Measurements from ENCODE around the gene ZNF699. TPM values are rescaled to one million over a fixed set of nuclear protein-coding genes. Genes with fewer than 3 reads are reported as not detected.

The ZNF699 gene
- total RNA-seq, 1 experiment from 2014 or later = 0.77 TPM

DNA sequence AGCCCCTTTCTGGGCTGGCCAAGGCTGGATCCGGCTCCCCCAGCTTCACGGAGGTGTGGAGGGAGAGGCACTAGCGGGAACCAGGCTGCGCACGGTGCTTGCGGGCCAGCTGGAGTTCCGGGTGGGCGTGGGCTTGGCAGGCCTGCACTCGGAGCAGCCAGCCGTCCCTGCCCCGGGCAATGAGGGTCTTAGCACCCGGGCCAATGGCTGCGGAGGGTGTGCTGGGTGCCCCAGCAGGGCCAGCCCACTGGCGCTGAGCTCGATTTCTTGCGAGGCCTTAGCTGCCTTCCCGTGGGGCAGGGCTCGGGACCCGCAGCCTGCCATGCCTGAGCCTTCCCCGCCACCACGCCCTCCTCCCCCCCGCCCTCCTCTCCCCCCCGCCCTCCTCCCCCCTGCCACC is 11.7 kb upstream of the ZNF699 start:
- H3K27ac Mint-ChIP-seq (ENCODE audit: unreplicated experiment) = no peak overlapping the region
- CTCF ChIA-PET = no interaction called here
- POLR2A ChIA-PET = no interaction called here
- Histone ChIP-seq H3K4me3 (ENCODE audit: low read depth, low read length) (no peak overlapping the region), H3K4me1 (0 out of 2 replicates have a peak, but pooled peaks cover 3% of the 10 kb centered on the region), H3K9me3 (peaks cover 19% of the 10 kb centered on the region), H3K27me3 (replicated peaks; ENCODE audit: control insufficient read depth, insufficient read depth, low read length) (no peaks in the 10 kb centered on the region), H3K36me3 (ENCODE audit: control insufficient read depth, insufficient read depth, low read length) (no peaks in the 10 kb centered on the region)
- no peak for DNase-seq
- H3K4me1 Mint-ChIP-seq (ENCODE audit: low read depth, unreplicated experiment) = no peaks in the 10 kb centered on the region
- no TSS peak for BruUV-seq (replicated peaks)
- H3K4me3 Mint-ChIP-seq (ENCODE audit: unreplicated experiment) = no peak overlapping the region
- intact Hi-C loops (cut with micrococcal nuclease; ENCODE audit: unreplicated experiment) = loop anchor here (5.0 kb wide), 1 partner anchor 471 kb away; no protein-coding TSS in a partner anchor
- H3K27me3 Mint-ChIP-seq (ENCODE audit: insufficient read depth, unreplicated experiment) = no peaks in the 10 kb centered on the region
- H3K9me3 Mint-ChIP-seq (ENCODE audit: unreplicated experiment) = peaks cover 10% of the 10 kb centered on the region
- H3K36me3 Mint-ChIP-seq (ENCODE audit: insufficient read depth, unreplicated experiment) = peaks cover 25% of the 10 kb centered on the region
- TF ChIP-seq, protein P1, sequence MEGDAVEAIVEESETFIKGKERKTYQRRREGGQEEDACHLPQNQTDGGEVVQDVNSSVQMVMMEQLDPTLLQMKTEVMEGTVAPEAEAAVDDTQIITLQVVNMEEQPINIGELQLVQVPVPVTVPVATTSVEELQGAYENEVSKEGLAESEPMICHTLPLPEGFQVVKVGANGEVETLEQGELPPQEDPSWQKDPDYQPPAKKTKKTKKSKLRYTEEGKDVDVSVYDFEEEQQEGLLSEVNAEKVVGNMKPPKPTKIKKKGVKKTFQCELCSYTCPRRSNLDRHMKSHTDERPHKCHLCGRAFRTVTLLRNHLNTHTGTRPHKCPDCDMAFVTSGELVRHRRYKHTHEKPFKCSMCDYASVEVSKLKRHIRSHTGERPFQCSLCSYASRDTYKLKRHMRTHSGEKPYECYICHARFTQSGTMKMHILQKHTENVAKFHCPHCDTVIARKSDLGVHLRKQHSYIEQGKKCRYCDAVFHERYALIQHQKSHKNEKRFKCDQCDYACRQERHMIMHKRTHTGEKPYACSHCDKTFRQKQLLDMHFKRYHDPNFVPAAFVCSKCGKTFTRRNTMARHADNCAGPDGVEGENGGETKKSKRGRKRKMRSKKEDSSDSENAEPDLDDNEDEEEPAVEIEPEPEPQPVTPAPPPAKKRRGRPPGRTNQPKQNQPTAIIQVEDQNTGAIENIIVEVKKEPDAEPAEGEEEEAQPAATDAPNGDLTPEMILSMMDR (IDR thresholded peaks at IDR 0.05; ENCODE audit: insufficient read depth in 1 of 2, low read depth in 1 of 2, low read length in 1 of 2, severe bottlenecking in 1 of 2, unreplicated experiment in 1 of 2) = no peak

- no peaks in the 10 kb centered on the region for H3K36me3 ChIP-seq (ENCODE audit: control insufficient read depth, insufficient read depth, low read length)
- peaks cover 16% of the 10 kb centered on the region for H3K36me3 Mint-ChIP-seq (ENCODE audit: insufficient read depth, unreplicated experiment)
- peaks cover 10% of the 10 kb centered on the region; the same call in 1 of the 2 replicates for H3K9me3 ChIP-seq
- intact Hi-C loops (cut with micrococcal nuclease; ENCODE audit: unreplicated experiment) = no loop called here
- H3K4me1 Mint-ChIP-seq (ENCODE audit: low read depth, unreplicated experiment) = no peaks in the 10 kb centered on the region
- TF ChIP-seq, protein P1 (IDR thresholded peaks at IDR 0.05; ENCODE audit: insufficient read depth in 1 of 2, low read depth in 1 of 2, low read length in 1 of 2, severe bottlenecking in 1 of 2, unreplicated experiment in 1 of 2) = no peak
- no TSS peak for BruUV-seq (replicated peaks)
- no peaks in the 10 kb centered on the region for H3K27me3 ChIP-seq (replicated peaks; ENCODE audit: control insufficient read depth, insufficient read depth, low read length)
- no peaks in the 10 kb centered on the region for H3K9me3 Mint-ChIP-seq (ENCODE audit: unreplicated experiment)
- H3K4me3 Mint-ChIP-seq (ENCODE audit: unreplicated experiment) = no peak overlapping the region
- H3K27me3 Mint-ChIP-seq (ENCODE audit: insufficient read depth, unreplicated experiment) = no peaks in the 10 kb centered on the region
- POLR2A ChIA-PET = no interaction called here
- no peak for DNase-seq
- no peak overlapping the region for H3K4me3 ChIP-seq (ENCODE audit: low read depth, low read length)
- no peaks in the 10 kb centered on the region for H3K4me1 ChIP-seq
- H3K27ac Mint-ChIP-seq (ENCODE audit: unreplicated experiment) = no peak overlapping the region
- CTCF ChIA-PET = no interaction called here
These were observed 4.1 kb upstream of the ZNF699 start for GRCh38 chr19:9313756-9314155.

DNA sequence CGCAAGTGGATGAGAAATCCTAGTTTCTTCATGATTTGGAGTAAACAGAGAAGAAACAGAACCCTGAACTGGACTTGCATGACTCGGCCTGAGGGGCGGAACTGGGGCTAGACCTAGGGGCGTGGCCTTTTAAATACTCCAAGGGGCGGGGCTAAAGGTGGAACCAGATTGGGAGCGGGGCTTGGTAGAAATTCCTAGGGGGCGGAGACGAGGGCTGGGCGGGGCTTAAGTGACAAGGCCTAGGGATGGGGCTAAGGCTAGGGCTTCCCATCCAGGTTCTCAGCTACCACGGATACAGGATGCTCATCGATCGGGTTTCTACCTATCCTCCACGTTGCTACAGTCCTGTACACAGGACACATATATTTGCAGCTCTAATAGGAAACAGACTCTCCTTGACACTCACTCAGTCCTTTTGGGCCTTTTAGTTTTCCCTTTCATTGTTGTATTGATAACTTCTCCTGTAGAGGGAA is 372 bp upstream of the ZNF699 start:
- TF ChIP-seq, protein P1 (IDR thresholded peaks at IDR 0.05; ENCODE audit: insufficient read depth in 1 of 2, low read depth in 1 of 2, low read length in 1 of 2, severe bottlenecking in 1 of 2, unreplicated experiment in 1 of 2) = no peak
- peak in 1 of 2 experiments; percentile 87 for DNase-seq
- peak overlapping the region; percentile 77 for H3K4me3 Mint-ChIP-seq (ENCODE audit: unreplicated experiment)
- no peaks in the 10 kb centered on the region for H3K36me3 ChIP-seq (ENCODE audit: control insufficient read depth, insufficient read depth, low read length)
- peak overlapping the region; percentile 79 for H3K27ac Mint-ChIP-seq (ENCODE audit: unreplicated experiment)
- CTCF ChIA-PET = no interaction called here
- no peaks in the 10 kb centered on the region for H3K4me1 Mint-ChIP-seq (ENCODE audit: low read depth, unreplicated experiment)
- H3K4me1 ChIP-seq = no peaks in the 10 kb centered on the region
- no TSS peak for BruUV-seq (replicated peaks)
- H3K9me3 ChIP-seq = peaks cover 10% of the 10 kb centered on the region; the same call in 1 of the 2 replicates
- H3K36me3 Mint-ChIP-seq (ENCODE audit: insufficient read depth, unreplicated experiment) = peaks cover 16% of the 10 kb centered on the region
- H3K27me3 ChIP-seq (replicated peaks; ENCODE audit: control insufficient read depth, insufficient read depth, low read length) = no peaks in the 10 kb centered on the region
- intact Hi-C loops (cut with micrococcal nuclease; ENCODE audit: unreplicated experiment) = no loop called here
- H3K27me3 Mint-ChIP-seq (ENCODE audit: insufficient read depth, unreplicated experiment) = no peaks in the 10 kb centered on the region
- POLR2A ChIA-PET = no interaction called here
- no peaks in the 10 kb centered on the region for H3K9me3 Mint-ChIP-seq (ENCODE audit: unreplicated experiment)
- peak overlapping the region; percentile 51 for H3K4me3 ChIP-seq (ENCODE audit: low read depth, low read length)

Data from Caco-2 (cell line).